ENCODE data around the gene TUNAR.

- TF ChIP-seq CTCF (conservative IDR thresholded peaks at IDR 0.05; ENCODE audit: low read length) (no peak), EZH2phosphoT487 (IDR thresholded peaks at IDR 0.05; ENCODE audit: borderline replicate concordance) (no peak)
These were observed 46.2 kb upstream of the TUNAR start for GRCh38 chr14:95830386-95830785.

Data from Loucy (cell line).